Keratinocyte (primary cell): ENCODE measurements around the gene TANGO2. TPM values are rescaled to one million over a fixed set of nuclear protein-coding genes. Genes with fewer than 3 reads are reported as not detected.

Source experiments
- DNase-seq: peaks from one replicate; pipeline ENCODE4 v3.0.0-alpha.2; 2011; ENCODE audit warnings: low read depth, missing footprints, low spot score
- FAIRE-seq: peaks from 2 replicates; lab custom pipeline; 2011; peaks lifted over from hg19 to GRCh38; lab: Jason Lieb, UNC
- H2AFZ ChIP-seq: 2 replicates; pipeline ENCODE4 v1.6.0; 2012; ENCODE audit warnings: low read length, control low read depth, inconsistent platforms; ENCODE audit not compliant: control insufficient read depth
- H3K27ac ChIP-seq: 2 replicates; pipeline ENCODE4 v1.5.1; 2011; ENCODE audit warnings: low read length; ENCODE audit not compliant: control insufficient read depth, insufficient read depth
- H3K27me3 ChIP-seq: 3 replicates; pipeline ENCODE4 v1.6.0; 2011; ENCODE audit warnings: low read length; ENCODE audit not compliant: control insufficient read depth, insufficient read depth; ENCODE audit errors: extremely low read depth
- H3K36me3 ChIP-seq, 2 experiments: 2 replicates in 1 of 2; 3 replicates in 1 of 2; pipeline ENCODE4 v1.5.1; 2011; ENCODE audit warnings: low read length in 2 of 2, mild to moderate bottlenecking in 1 of 2; ENCODE audit not compliant: control insufficient read depth in 2 of 2, insufficient read depth in 2 of 2; ENCODE audit errors: extremely low read depth in 1 of 2
- H3K4me1 ChIP-seq: 3 replicates; pipeline ENCODE4 v1.5.1; 2011; ENCODE audit warnings: low read length; ENCODE audit not compliant: control insufficient read depth, insufficient read depth; ENCODE audit errors: extremely low read depth
- H3K4me2 ChIP-seq: 3 replicates; pipeline ENCODE4 v1.6.0; 2011; ENCODE audit warnings: low read depth, low read length; ENCODE audit not compliant: control insufficient read depth, insufficient read depth; ENCODE audit errors: extremely low read depth
- H3K4me3 ChIP-seq, 3 experiments: fragments of 200-600 bp in 1 of 3; sonication (generic) in 1 of 3; 2 replicates in 2 of 3; 3 replicates in 1 of 3; pipeline ENCODE4 v1.5.1; 2011 to 2016; ENCODE audit warnings: low read length in 3 of 3, mild to moderate bottlenecking in 3 of 3, control low read depth in 2 of 3, inconsistent platforms in 1 of 3, low read depth in 1 of 3, mixed read lengths in 1 of 3, mixed run types in 1 of 3, moderate library complexity in 1 of 3; ENCODE audit not compliant: control insufficient read depth in 2 of 3, insufficient read depth in 2 of 3; ENCODE audit errors: extremely low read depth in 1 of 3
- H3K79me2 ChIP-seq: 2 replicates; pipeline ENCODE4 v1.6.0; 2012; ENCODE audit warnings: low read length; ENCODE audit not compliant: control insufficient read depth, insufficient read depth
- H3K9ac ChIP-seq: 3 replicates; pipeline ENCODE4 v1.6.0; 2011; ENCODE audit warnings: low read length; ENCODE audit not compliant: control insufficient read depth, insufficient read depth; ENCODE audit errors: extremely low read depth
- H3K9me1 ChIP-seq: 3 replicates; pipeline ENCODE4 v1.6.0; 2011; ENCODE audit warnings: low read length; ENCODE audit not compliant: control insufficient read depth, insufficient read depth; ENCODE audit errors: extremely low read depth
- H3K9me3 ChIP-seq: 2 replicates; pipeline ENCODE4 v1.5.1; 2012; ENCODE audit warnings: low read depth, low read length; ENCODE audit not compliant: control insufficient read depth
- H4K20me1 ChIP-seq: 3 replicates; pipeline ENCODE4 v1.6.0; 2011; ENCODE audit warnings: low read length; ENCODE audit not compliant: control insufficient read depth, insufficient read depth; ENCODE audit errors: extremely low read depth
- EZH2 ChIP-seq: IDR thresholded peaks from one replicate; pipeline ENCODE4 v1.6.1; 2012; ENCODE audit warnings: inconsistent platforms, mild to moderate bottlenecking, low read length, moderate library complexity
- dilution Hi-C: fragments of 300-500 bp; cut with MboI; formaldehyde crosslinking; loops from one replicate; pipeline ENCODE4 v1.7.0; 2020; ENCODE audit warnings: low sequenced_read_pairs; ENCODE audit not compliant: extremely low pct_ligation_motif_present
- polyA plus RNA-seq, 5 experiments: library from polyadenylated mRNA; depleted of rRNA in 3 of 5; stranded (reverse) in 3 of 5; stranded (forward) in 1 of 5; unstranded in 1 of 5; fragments of >200 nt; gene quantifications; 1 replicate in 1 of 5; 2 replicates in 3 of 5; 3 replicates in 1 of 5; pipeline versions ENCODE4 v1.2.1 to v1.2.3, GENCODE V29; 2011 to 2012; ENCODE audit warnings: missing spikeins in 2 of 5, low read depth in 1 of 5, low replicate concordance in 1 of 5
- TF ChIP-seq, protein P1 (sequence below), 3 experiments: IDR thresholded peaks in 1 of 3; conservative IDR thresholded peaks in 1 of 3; optimal IDR thresholded peaks in 1 of 3; 2 replicates in 2 of 3; 3 replicates in 1 of 3; pipeline versions ENCODE3 to v1.5.1; 2011; ENCODE audit warnings: low read length in 3 of 3, mild to moderate bottlenecking in 3 of 3, moderate library complexity in 2 of 3, control low read depth in 1 of 3, inconsistent platforms in 1 of 3; ENCODE audit not compliant: insufficient read depth in 2 of 3; ENCODE audit errors: extremely low read depth in 1 of 3

The TANGO2 gene
- polyA plus RNA-seq, 1 donor (not counting 4 experiments of a cell fraction or from before 2014, with no cell fraction given) = 20.1 TPM

GRCh38 chr22:20057596-20058268 lies 36.8 kb downstream of the TANGO2 start:
- Histone ChIP-seq H2AFZ (no peak overlapping the region), H3K27ac (no peak overlapping the region), H3K4me2 (no peak overlapping the region), H3K36me3 (peaks cover 10 to 25% of the 10 kb centered on the region in 2 experiments), H4K20me1 (no peaks in the 10 kb centered on the region), H3K4me3 (no peak overlapping the region), H3K79me2 (no peaks in the 10 kb centered on the region), H3K9ac (no peak overlapping the region), H3K9me1 (no peaks in the 10 kb centered on the region), H3K27me3 (no peaks in the 10 kb centered on the region), H3K4me1 (peaks cover 16% of the 10 kb centered on the region), H3K9me3 (no peaks in the 10 kb centered on the region)
- dilution Hi-C loops = no loop called here
- TF ChIP-seq, protein P1, sequence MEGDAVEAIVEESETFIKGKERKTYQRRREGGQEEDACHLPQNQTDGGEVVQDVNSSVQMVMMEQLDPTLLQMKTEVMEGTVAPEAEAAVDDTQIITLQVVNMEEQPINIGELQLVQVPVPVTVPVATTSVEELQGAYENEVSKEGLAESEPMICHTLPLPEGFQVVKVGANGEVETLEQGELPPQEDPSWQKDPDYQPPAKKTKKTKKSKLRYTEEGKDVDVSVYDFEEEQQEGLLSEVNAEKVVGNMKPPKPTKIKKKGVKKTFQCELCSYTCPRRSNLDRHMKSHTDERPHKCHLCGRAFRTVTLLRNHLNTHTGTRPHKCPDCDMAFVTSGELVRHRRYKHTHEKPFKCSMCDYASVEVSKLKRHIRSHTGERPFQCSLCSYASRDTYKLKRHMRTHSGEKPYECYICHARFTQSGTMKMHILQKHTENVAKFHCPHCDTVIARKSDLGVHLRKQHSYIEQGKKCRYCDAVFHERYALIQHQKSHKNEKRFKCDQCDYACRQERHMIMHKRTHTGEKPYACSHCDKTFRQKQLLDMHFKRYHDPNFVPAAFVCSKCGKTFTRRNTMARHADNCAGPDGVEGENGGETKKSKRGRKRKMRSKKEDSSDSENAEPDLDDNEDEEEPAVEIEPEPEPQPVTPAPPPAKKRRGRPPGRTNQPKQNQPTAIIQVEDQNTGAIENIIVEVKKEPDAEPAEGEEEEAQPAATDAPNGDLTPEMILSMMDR (optimal IDR thresholded peaks at IDR 0.05 in 1 of 3, IDR thresholded peaks at IDR 0.05 in 1 of 3, conservative IDR thresholded peaks at IDR 0.05 in 1 of 3; ENCODE audit: extremely low read depth in 1 of 3, insufficient read depth in 2 of 3, low read length in 3 of 3) = no peak
- no peak for TF ChIP-seq EZH2
- FAIRE-seq (no peak), DNase-seq (no peak)

- TF ChIP-seq, protein P1 (optimal IDR thresholded peaks at IDR 0.05 in 1 of 3, IDR thresholded peaks at IDR 0.05 in 1 of 3, conservative IDR thresholded peaks at IDR 0.05 in 1 of 3; ENCODE audit: extremely low read depth in 1 of 3, insufficient read depth in 2 of 3, low read length in 3 of 3) = no peak
- TF ChIP-seq EZH2 = no peak
- FAIRE-seq (no peak), DNase-seq (no peak)
- no peaks in the 10 kb centered on the region for H3K9me3 ChIP-seq
- peaks cover 30% of the 10 kb centered on the region for H3K4me1 ChIP-seq
- H2AFZ ChIP-seq = no peak overlapping the region
- H3K79me2 ChIP-seq = no peaks in the 10 kb centered on the region
- H3K27me3 ChIP-seq = no peaks in the 10 kb centered on the region
- no peak overlapping the region for H3K9ac ChIP-seq
- no peak overlapping the region for H3K4me2 ChIP-seq
- peaks cover under 1 to 14% of the 10 kb centered on the region in 2 experiments for H3K36me3 ChIP-seq
- no peak overlapping the region for H3K27ac ChIP-seq
- no peaks in the 10 kb centered on the region for H4K20me1 ChIP-seq
- no peak overlapping the region for H3K4me3 ChIP-seq
- dilution Hi-C loops = no loop called here
- H3K9me1 ChIP-seq = peaks cover 2% of the 10 kb centered on the region
These were observed 38.3 kb downstream of the TANGO2 start for GRCh38 chr22:20058989-20059770.
